ENCODE measurements around the gene NAA20. TPM values are rescaled to one million over a fixed set of nuclear protein-coding genes. Genes with fewer than 3 reads are reported as not detected.
A peak's percentile ranks its signal among the peaks of the same experiment; 100 is the strongest.

The NAA20 gene
- total RNA-seq, 1 experiment from 2014 or later: 113 TPM

DNA sequence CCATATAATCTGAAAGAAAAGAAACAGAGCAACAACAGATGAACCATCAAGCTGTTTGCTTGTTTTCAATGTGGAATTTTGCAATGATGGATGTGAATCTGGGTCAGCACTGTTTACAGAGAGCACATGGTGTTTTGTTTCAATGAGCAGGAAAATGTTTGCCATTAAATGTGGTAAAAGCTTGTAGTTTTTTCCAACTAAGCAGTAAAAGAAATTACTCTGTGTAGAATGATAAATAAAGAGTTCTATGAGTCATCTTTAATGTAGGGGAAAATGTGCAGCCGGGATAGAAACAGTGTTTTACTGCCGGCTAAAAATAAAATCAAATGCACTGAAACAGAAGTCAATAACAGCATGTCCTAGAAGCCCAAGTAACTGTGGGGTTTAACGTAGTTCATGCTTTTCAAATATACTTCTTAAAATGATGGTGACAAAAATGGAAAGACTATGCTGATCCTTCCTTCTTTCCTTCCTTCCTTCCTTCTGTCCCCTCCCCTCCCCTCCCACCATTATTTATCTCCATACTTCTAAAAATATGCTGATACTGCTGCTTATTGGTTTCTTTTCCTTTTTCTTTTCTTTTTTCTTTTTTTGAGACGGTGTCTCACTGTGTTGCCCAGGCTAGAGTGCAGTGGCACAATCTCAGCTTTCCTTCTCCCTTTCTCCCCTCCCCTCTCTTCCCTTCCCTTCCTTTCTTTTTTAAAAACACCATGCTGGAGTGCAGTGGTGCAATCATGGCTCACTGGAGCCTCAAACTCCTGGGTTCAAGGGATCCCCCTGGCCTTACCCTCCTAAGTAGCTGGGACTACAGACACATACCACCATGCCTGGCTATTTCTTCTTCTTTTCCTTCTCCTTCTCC lies 6.3 kb upstream of the NAA20 start:
- H3K36me3 ChIP-seq (ENCODE audit: low read depth, low read length): no peaks in the 10 kb centered on the region
- POLR2A ChIA-PET (ENCODE audit: unreplicated experiment): no interaction called here
- peak overlapping the region; percentile 26; the same call in 1 of the 2 replicates for H3K9ac ChIP-seq (ENCODE audit: low read length)
- CTCF ChIA-PET: interaction anchor here (0.6 kb wide), 1 partner anchor 48 kb away, joined by 4 read pairs; no protein-coding TSS in a partner anchor
- H3K79me2 ChIP-seq (ENCODE audit: low read length): no peaks in the 10 kb centered on the region
- H3K4me2 ChIP-seq (ENCODE audit: low read length): peak overlapping the region; percentile 71
- TF ChIP-seq EZH2phosphoT487 (IDR thresholded peaks at IDR 0.05; ENCODE audit: borderline replicate concordance, low read length) (no peak), EZH2 (IDR thresholded peaks at IDR 0.05; ENCODE audit: low read length, unreplicated experiment) (no peak)
- TF ChIP-seq, protein P1, sequence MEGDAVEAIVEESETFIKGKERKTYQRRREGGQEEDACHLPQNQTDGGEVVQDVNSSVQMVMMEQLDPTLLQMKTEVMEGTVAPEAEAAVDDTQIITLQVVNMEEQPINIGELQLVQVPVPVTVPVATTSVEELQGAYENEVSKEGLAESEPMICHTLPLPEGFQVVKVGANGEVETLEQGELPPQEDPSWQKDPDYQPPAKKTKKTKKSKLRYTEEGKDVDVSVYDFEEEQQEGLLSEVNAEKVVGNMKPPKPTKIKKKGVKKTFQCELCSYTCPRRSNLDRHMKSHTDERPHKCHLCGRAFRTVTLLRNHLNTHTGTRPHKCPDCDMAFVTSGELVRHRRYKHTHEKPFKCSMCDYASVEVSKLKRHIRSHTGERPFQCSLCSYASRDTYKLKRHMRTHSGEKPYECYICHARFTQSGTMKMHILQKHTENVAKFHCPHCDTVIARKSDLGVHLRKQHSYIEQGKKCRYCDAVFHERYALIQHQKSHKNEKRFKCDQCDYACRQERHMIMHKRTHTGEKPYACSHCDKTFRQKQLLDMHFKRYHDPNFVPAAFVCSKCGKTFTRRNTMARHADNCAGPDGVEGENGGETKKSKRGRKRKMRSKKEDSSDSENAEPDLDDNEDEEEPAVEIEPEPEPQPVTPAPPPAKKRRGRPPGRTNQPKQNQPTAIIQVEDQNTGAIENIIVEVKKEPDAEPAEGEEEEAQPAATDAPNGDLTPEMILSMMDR (conservative IDR thresholded peaks at IDR 0.05; ENCODE audit: low read depth, low read length): no peak
- no peaks in the 10 kb centered on the region for H4K20me1 ChIP-seq (ENCODE audit: low read length)
- H2AFZ ChIP-seq (ENCODE audit: low read length): peak overlapping the region; percentile 27
- H3K4me3 ChIP-seq (ENCODE audit: low read length): peak overlapping the region; percentile 45
- no peaks in the 10 kb centered on the region for H3K27me3 ChIP-seq (ENCODE audit: low read length)
- no peaks in the 10 kb centered on the region for H3K9me2 ChIP-seq (replicated peaks; ENCODE audit: low read length)
- H3F3A ChIP-seq (ENCODE audit: low read length, unreplicated experiment): no peaks in the 10 kb centered on the region
- peak overlapping the region; percentile 58 for H3K27ac ChIP-seq (ENCODE audit: low read length)
- DNase-seq: peak; percentile 77
- H3K4me1 ChIP-seq (ENCODE audit: insufficient read depth, low read length): peaks cover 26% of the 10 kb centered on the region
- H3K9me3 ChIP-seq (ENCODE audit: low read length): no peaks in the 10 kb centered on the region
- intact Hi-C loops (cut with micrococcal nuclease): loop anchor here (2.0 to 5.0 kb wide), 2 partner anchors 36 to 184 kb away; no protein-coding TSS in a partner anchor
- peak; percentile 83 for ATAC-seq
- BruUV-seq (replicated peaks): no TSS peak

DNA sequence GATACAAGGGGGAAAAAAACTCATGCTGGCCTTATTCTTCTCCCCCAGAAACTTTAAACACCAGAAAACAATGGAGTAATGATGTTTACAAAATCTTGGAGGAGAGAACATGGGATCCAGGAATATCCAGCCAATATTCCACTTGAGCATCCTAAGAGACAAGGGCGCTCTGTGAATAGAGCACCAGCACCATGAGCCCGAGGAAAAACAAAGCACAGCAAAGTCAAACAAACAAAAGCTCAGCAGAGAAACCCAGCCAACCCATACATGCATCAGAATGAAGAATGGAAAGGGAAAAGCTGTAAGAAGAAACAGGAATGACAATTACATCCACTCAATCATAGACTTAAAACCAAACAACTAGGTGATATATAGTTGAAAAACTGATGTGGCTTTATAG lies 4.6 kb upstream of the NAA20 start:
- Histone ChIP-seq H3K36me3 (ENCODE audit: low read depth, low read length) (no peaks in the 10 kb centered on the region), H2AFZ (ENCODE audit: low read length) (no peak overlapping the region), H3K4me3 (ENCODE audit: low read length) (no peak overlapping the region), H3K9ac (ENCODE audit: low read length) (no peak overlapping the region), H3K27ac (ENCODE audit: low read length) (no peak overlapping the region), H3K4me2 (ENCODE audit: low read length) (no peak overlapping the region), H3K9me3 (ENCODE audit: low read length) (no peaks in the 10 kb centered on the region), H4K20me1 (ENCODE audit: low read length) (no peaks in the 10 kb centered on the region), H3F3A (ENCODE audit: low read length, unreplicated experiment) (no peaks in the 10 kb centered on the region), H3K79me2 (ENCODE audit: low read length) (peaks cover 5% of the 10 kb centered on the region), H3K27me3 (ENCODE audit: low read length) (no peaks in the 10 kb centered on the region), H3K4me1 (ENCODE audit: insufficient read depth, low read length) (peaks cover 29% of the 10 kb centered on the region), H3K9me2 (replicated peaks; ENCODE audit: low read length) (no peaks in the 10 kb centered on the region)
- ChIA-PET POLR2A (ENCODE audit: unreplicated experiment) (no interaction called here), CTCF (no interaction called here)
- DNase-seq: no peak
- TF ChIP-seq, protein P1 (conservative IDR thresholded peaks at IDR 0.05; ENCODE audit: low read depth, low read length): no peak
- TF ChIP-seq EZH2phosphoT487 (IDR thresholded peaks at IDR 0.05; ENCODE audit: borderline replicate concordance, low read length): no peak
- TF ChIP-seq EZH2 (IDR thresholded peaks at IDR 0.05; ENCODE audit: low read length, unreplicated experiment): no peak
- no TSS peak for BruUV-seq (replicated peaks)
- intact Hi-C loops (cut with micrococcal nuclease): loop anchor here (5.0 kb wide), 1 partner anchor 185 kb away; no protein-coding TSS in a partner anchor
- ATAC-seq: no peak

Data from PC-3 (cell line).